ENCODE results near the gene OR2L2.
"Not testable (repeated sequence)": the region's sequence is repeated elsewhere in the genome, so short reads cannot be mapped to it uniquely, and the experiment has no call there.

Gene OR2L2

DNA sequence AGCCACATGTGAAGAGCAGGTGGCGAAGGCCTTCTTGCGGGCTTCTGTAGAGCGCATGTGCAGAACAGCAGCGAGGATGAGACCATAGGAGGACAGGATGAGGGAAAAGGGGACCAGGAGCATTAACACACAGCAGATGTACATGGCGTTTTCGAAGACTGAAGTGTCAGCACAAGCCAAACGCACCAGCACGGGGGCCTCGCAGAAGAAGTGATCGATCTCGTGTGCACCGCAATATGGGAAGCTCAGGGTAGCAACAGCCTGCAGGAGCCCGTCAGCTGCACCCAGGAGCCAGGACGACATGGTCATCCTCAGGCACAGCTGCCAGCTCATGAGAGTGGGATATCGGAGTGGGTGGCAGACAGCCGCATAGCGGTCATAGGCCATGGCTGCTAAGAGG lies 54.0 kb downstream of the OR2L2 start:
- H3K36me3 Mint-ChIP-seq, H3K27me3 Mint-ChIP-seq, DNase-seq, H3K4me1 Mint-ChIP-seq, H3K4me3 Mint-ChIP-seq, H3K27ac Mint-ChIP-seq, CTCF ChIA-PET: not testable (repeated sequence)
- H3K9me3 Mint-ChIP-seq: peaks cover 13% of the 10 kb centered on the region
